DND-41 (cell line): ENCODE measurements around the gene BCS1L.

Source experiments
- ATAC-seq: fragments of 200-7000 bp; cut with Tn5 transposase; 3 replicates; pipeline ENCODE4 v1.9.1; 2021; ENCODE audit warnings: low read depth; ENCODE audit not compliant: insufficient read depth
- DNase-seq: peaks from one replicate; pipeline ENCODE4 v3.0.0-alpha.2; 2020
- H2AFZ ChIP-seq: 2 replicates; pipeline ENCODE4 v1.6.0; 2012; ENCODE audit warnings: low read depth, low read length
- H3K27ac ChIP-seq: 2 replicates; pipeline ENCODE4 v1.5.1; 2012; ENCODE audit warnings: low read length, inconsistent platforms
- H3K27me3 ChIP-seq: fragments of 200-600 bp; sonication (generic); 2 replicates; pipeline ENCODE4 v1.6.0; 2012; ENCODE audit warnings: low read length, mild to moderate bottlenecking, inconsistent platforms; ENCODE audit not compliant: insufficient read depth, poor library complexity
- H3K36me3 ChIP-seq: 2 replicates; pipeline ENCODE4 v1.5.1; 2012; ENCODE audit warnings: low read length, inconsistent platforms; ENCODE audit not compliant: insufficient read depth
- H3K4me1 ChIP-seq: 2 replicates; pipeline ENCODE4 v1.5.1; 2012; ENCODE audit warnings: mild to moderate bottlenecking, low read length; ENCODE audit not compliant: insufficient read depth
- H3K4me2 ChIP-seq: 2 replicates; pipeline ENCODE4 v1.6.0; 2012; ENCODE audit warnings: mild to moderate bottlenecking, moderate library complexity, low read length, inconsistent platforms; ENCODE audit not compliant: insufficient read depth
- H3K4me3 ChIP-seq, 2 experiments: fragments of 200-600 bp in 1 of 2; shearing (Covaris generic) in 1 of 2; 2 replicates each; pipeline ENCODE4 v1.5.1; 2012 to 2016; ENCODE audit warnings: inconsistent platforms in 2 of 2, low read length in 2 of 2, mild to moderate bottlenecking in 2 of 2, low read depth in 1 of 2, moderate library complexity in 1 of 2
- H3K79me2 ChIP-seq: 2 replicates; pipeline ENCODE4 v1.6.0; 2012; ENCODE audit warnings: low read length, inconsistent platforms; ENCODE audit not compliant: insufficient read depth
- H3K9ac ChIP-seq: 2 replicates; pipeline ENCODE4 v1.6.0; 2012; ENCODE audit warnings: low read depth, mild to moderate bottlenecking, inconsistent platforms, low read length, moderate library complexity
- H3K9me3 ChIP-seq: 2 replicates; pipeline ENCODE4 v1.5.1; 2012; ENCODE audit warnings: low read length, moderate library complexity, mild to moderate bottlenecking, inconsistent platforms; ENCODE audit not compliant: insufficient read depth, severe bottlenecking
- H4K20me1 ChIP-seq: 2 replicates; pipeline ENCODE4 v1.6.0; 2012; ENCODE audit warnings: low read length; ENCODE audit not compliant: insufficient read depth
- EZH2 ChIP-seq: IDR thresholded peaks from 3 replicates; pipeline ENCODE4 v1.6.1; 2012; ENCODE audit warnings: borderline replicate concordance, low read depth, mild to moderate bottlenecking, moderate library complexity, low read length, inconsistent platforms; ENCODE audit not compliant: severe bottlenecking
- TF ChIP-seq, protein P1 (sequence below): IDR thresholded peaks from 2 replicates; pipeline ENCODE4 v1.5.1; 2012; ENCODE audit warnings: borderline replicate concordance, low read length, moderate library complexity, mild to moderate bottlenecking; ENCODE audit not compliant: poor library complexity, severe bottlenecking; ENCODE audit errors: extremely low read depth

The BCS1L gene

DNA sequence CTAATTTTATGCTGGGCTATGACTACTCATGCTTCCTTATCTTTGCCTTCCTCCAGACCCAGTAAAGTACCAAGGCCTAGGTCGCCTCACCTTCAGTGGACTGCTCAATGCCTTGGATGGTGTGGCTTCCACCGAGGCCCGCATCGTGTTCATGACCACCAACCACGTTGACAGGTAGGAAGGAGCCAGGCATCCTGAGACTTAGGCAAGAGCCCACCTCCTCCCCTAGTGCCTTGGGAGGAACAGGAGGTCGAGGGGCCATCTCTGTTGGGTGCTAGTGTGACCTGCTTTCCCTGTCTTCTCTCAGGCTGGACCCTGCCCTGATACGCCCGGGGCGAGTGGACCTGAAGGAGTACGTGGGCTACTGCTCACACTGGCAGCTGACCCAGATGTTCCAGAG lies 3.3 kb downstream of the BCS1L start:
- Histone ChIP-seq H3K27ac (no peak overlapping the region), H3K79me2 (peaks cover 30% of the 10 kb centered on the region), H3K36me3 (peaks cover 64% of the 10 kb centered on the region), H3K27me3 (no peaks in the 10 kb centered on the region), H3K9ac (no peak overlapping the region), H4K20me1 (peaks cover 3% of the 10 kb centered on the region), H2AFZ (no peak overlapping the region), H3K4me2 (no peak overlapping the region), H3K4me1 (peaks cover 29% of the 10 kb centered on the region), H3K4me3 (no peak overlapping the region), H3K9me3 (no peaks in the 10 kb centered on the region)
- TF ChIP-seq, protein P1, sequence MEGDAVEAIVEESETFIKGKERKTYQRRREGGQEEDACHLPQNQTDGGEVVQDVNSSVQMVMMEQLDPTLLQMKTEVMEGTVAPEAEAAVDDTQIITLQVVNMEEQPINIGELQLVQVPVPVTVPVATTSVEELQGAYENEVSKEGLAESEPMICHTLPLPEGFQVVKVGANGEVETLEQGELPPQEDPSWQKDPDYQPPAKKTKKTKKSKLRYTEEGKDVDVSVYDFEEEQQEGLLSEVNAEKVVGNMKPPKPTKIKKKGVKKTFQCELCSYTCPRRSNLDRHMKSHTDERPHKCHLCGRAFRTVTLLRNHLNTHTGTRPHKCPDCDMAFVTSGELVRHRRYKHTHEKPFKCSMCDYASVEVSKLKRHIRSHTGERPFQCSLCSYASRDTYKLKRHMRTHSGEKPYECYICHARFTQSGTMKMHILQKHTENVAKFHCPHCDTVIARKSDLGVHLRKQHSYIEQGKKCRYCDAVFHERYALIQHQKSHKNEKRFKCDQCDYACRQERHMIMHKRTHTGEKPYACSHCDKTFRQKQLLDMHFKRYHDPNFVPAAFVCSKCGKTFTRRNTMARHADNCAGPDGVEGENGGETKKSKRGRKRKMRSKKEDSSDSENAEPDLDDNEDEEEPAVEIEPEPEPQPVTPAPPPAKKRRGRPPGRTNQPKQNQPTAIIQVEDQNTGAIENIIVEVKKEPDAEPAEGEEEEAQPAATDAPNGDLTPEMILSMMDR, result no peak
- TF ChIP-seq EZH2, result no peak
- ATAC-seq (no peak), DNase-seq (no peak)

DNA sequence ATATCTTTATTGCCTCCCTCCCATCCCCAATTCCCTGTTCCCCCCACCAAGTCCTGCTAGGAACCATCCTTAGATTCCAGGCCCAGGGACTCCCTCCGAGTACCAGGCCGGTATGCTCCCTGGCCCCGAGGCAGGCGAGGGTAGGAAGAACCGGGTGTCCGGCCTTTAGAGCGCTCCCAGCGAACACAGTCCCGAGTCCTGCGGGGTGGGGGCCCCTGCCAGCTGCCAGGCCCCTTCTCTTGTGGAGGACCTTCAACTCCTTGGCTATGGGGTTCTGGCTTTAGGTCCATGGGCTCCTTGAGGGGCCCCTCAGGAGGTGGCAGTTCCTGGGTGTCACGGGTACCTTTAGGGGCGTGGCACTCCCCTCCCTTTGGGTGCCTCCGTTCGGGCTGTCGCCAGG lies 4.4 kb downstream of the BCS1L start:
- H4K20me1 ChIP-seq, result peaks cover 3% of the 10 kb centered on the region
- no peak overlapping the region for H3K9ac ChIP-seq
- no peak overlapping the region for H3K4me3 ChIP-seq
- H3K9me3 ChIP-seq, result no peaks in the 10 kb centered on the region
- peaks cover 19% of the 10 kb centered on the region for H3K79me2 ChIP-seq
- H3K4me2 ChIP-seq, result no peak overlapping the region
- H2AFZ ChIP-seq, result no peak overlapping the region
- H3K27me3 ChIP-seq, result no peaks in the 10 kb centered on the region
- H3K4me1 ChIP-seq, result peaks cover 18% of the 10 kb centered on the region
- no peak for ATAC-seq
- DNase-seq, result no peak
- peaks cover 69% of the 10 kb centered on the region for H3K36me3 ChIP-seq
- no peak overlapping the region for H3K27ac ChIP-seq
- no peak for TF ChIP-seq EZH2
- TF ChIP-seq, protein P1, result no peak

DNA sequence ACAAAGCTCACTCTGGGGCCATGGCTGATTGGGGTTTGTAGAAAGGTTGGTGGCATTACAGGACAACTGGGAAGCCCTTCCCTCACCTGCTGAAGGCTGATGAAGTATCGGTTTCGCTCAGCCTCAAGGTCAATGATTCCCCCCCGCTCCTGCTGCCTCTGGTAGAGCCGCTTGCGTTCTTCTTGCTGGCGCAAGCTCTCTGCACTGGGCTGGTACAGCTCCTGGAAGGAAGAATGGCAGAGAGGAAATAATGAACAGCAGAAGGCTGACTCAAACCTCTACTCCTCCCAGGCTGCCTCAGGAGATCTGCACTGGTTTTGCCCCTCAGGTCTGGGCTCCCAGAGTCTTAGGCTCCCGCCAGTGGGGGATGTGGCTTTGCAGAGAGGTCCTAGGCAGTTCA lies 5.2 kb downstream of the BCS1L start:
- Histone ChIP-seq H2AFZ (no peak overlapping the region), H4K20me1 (peaks cover 3% of the 10 kb centered on the region), H3K27ac (no peak overlapping the region), H3K4me1 (peaks cover 18% of the 10 kb centered on the region), H3K27me3 (no peaks in the 10 kb centered on the region), H3K4me3 (no peak overlapping the region), H3K4me2 (no peak overlapping the region), H3K9ac (no peak overlapping the region), H3K9me3 (no peaks in the 10 kb centered on the region), H3K79me2 (peaks cover 20% of the 10 kb centered on the region), H3K36me3 (peaks cover 71% of the 10 kb centered on the region)
- DNase-seq, result no peak
- TF ChIP-seq, protein P1, result no peak
- no peak for TF ChIP-seq EZH2
- ATAC-seq, result no peak

DNA sequence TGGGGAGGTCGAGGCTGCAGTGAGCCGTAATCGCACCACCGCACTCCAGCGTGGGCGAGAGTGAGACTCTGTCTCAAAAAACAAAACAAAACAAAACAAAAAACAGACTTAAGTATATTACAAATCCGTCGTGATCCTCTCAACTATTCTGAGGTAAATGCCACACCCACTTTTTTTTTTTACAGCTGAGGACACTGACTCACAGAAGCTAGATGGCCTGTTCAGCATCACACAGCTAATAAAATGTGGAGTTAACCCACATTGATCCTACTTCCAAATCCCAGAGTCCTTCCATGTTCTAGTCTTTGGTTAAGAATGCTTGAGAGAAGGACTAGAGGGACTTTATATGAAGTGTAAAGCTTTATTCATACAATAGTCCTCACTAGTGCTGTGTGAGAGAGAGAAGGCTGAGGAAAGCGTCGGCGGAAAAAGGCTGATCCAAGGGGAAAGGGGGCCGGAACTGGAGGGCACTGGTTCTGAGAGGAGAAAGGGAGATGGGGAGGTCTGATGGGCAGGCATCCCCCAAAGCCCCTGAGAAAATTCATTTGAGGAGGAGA lies 11.7 kb downstream of the BCS1L start:
- no peaks in the 10 kb centered on the region for H3K27me3 ChIP-seq
- peaks cover 20% of the 10 kb centered on the region for H3K36me3 ChIP-seq
- no peaks in the 10 kb centered on the region for H3K9me3 ChIP-seq
- DNase-seq (no peak), ATAC-seq (no peak; the same call in 2 of the 3 replicates)
- peak overlapping the region; percentile 73 for H3K9ac ChIP-seq
- H3K4me1 ChIP-seq, result peaks cover 22% of the 10 kb centered on the region
- TF ChIP-seq, protein P1, result no peak
- no peak for TF ChIP-seq EZH2
- H3K27ac ChIP-seq, result peak overlapping the region; percentile 74
- H3K4me3 ChIP-seq, result peak overlapping the region; percentile 94 to 96
- H2AFZ ChIP-seq, result peak overlapping the region; percentile 100
- H3K79me2 ChIP-seq, result peaks cover 32% of the 10 kb centered on the region
- peak overlapping the region; percentile 98 for H3K4me2 ChIP-seq
- H4K20me1 ChIP-seq, result no peaks in the 10 kb centered on the region
